A549 (cell line): ENCODE data around the gene CGRRF1. TPM values are rescaled to one million over a fixed set of nuclear protein-coding genes. Genes with fewer than 3 reads are reported as not detected.
A peak's percentile ranks its signal among the peaks of the same experiment; 100 is the strongest.

ENCODE experiments used
- ATAC-seq, 2 experiments: fragments of 200-7000 bp in 1 of 2; fragments of >200 bp in 1 of 2; cut with Nextera tagmentation in 1 of 2; cut with Tn5 transposase in 1 of 2; 3 replicates each; pipeline versions ENCODE4 v1.8.0 to v1.9.1; 2018 to 2020; ENCODE audit warnings: mild to moderate bottlenecking in 1 of 2, moderate library complexity in 1 of 2
- CTCF ChIA-PET: fragments of 300-600 bp; sonication (Branson Sonifier 250); formaldehyde crosslinking; extraction: SDS; loops from one replicate; lab custom pipeline; 2021; ENCODE audit warnings: antibody characterized with exemption, inconsistent platforms; lab: Yijun Ruan, JAX
- POLR2A ChIA-PET: fragments of 350-600 bp; formaldehyde crosslinking; extraction: SDS; loops from one replicate; lab custom pipeline; 2021; ENCODE audit warnings: antibody characterized with exemption, inconsistent platforms; lab: Yijun Ruan, JAX
- DNase-seq, 2 experiments: peaks; one replicate each; pipeline versions ENCODE4 v3.0.0 to v3.0.0-alpha.2; 2011 to 2016; ENCODE audit warnings: low read depth in 1 of 2, low spot score in 1 of 2
- FAIRE-seq: peaks from 2 replicates; lab custom pipeline; 2011; peaks lifted over from hg19 to GRCh38; lab: Jason Lieb, UNC
- H3K27ac ChIP-seq, 2 experiments: fragments of >200 bp; sonication (Bioruptor Twin); formaldehyde crosslinking; 3 replicates each; pipeline ENCODE4 v1.5.1; 2016 to 2017
- H3K4me1 ChIP-seq: fragments of >200 bp; sonication (Bioruptor Twin); formaldehyde crosslinking; 3 replicates; pipeline ENCODE4 v1.6.1; 2016
- H3K4me2 ChIP-seq: fragments of >200 bp; sonication (Bioruptor Twin); formaldehyde crosslinking; 3 replicates; pipeline ENCODE4 v1.6.1; 2016
- H3K4me3 ChIP-seq: fragments of >200 bp; sonication (Bioruptor Twin); formaldehyde crosslinking; 3 replicates; pipeline ENCODE4 v1.5.1; 2016
- H3K9me3 ChIP-seq: fragments of >200 bp; sonication (Bioruptor Twin); formaldehyde crosslinking; 3 replicates; pipeline ENCODE4 v1.6.1; 2016
- CBX8 ChIP-seq: fragments of 200-600 bp; sonication (generic); IDR thresholded peaks from 2 replicates; pipeline ENCODE4 v1.6.1; 2016
- EHMT2 ChIP-seq: fragments of 200-600 bp; sonication (generic); IDR thresholded peaks from 2 replicates; pipeline ENCODE4 v1.6.1; 2016; ENCODE audit warnings: antibody characterized with exemption, low read depth, mild to moderate bottlenecking, moderate library complexity
- EP300 ChIP-seq, 2 experiments: fragments of >200 bp; sonication (Bioruptor Twin); formaldehyde crosslinking; IDR thresholded peaks; 2 replicates in 1 of 2; 3 replicates in 1 of 2; pipeline ENCODE4 v1.6.1; 2016 to 2017
- FOSL2 ChIP-seq, 2 experiments: fragments of 450-650 bp in 1 of 2; fragments of >200 bp in 1 of 2; sonication (Bioruptor Twin) in 1 of 2; formaldehyde crosslinking; IDR thresholded peaks; 2 replicates each; pipeline versions ENCODE4 v1.5.0 to v1.6.1; 2016 to 2020; ENCODE audit warnings: mild to moderate bottlenecking in 1 of 2, moderate library complexity in 1 of 2
- HES2 ChIP-seq: fragments of >200 bp; sonication (Bioruptor Twin); formaldehyde crosslinking; IDR thresholded peaks from 2 replicates; pipeline ENCODE4 v1.6.1; 2016
- HEYL ChIP-seq: fragments of 250-450 bp; sonication (Bioruptor Pico); IDR thresholded peaks from 2 replicates; pipeline ENCODE4 v1.8.0; 2021; ENCODE audit warnings: mild to moderate bottlenecking, moderate library complexity
- HMGXB4 ChIP-seq: fragments of 250-450 bp; sonication (Bioruptor Pico); IDR thresholded peaks from 2 replicates; pipeline ENCODE4 v1.5.0; 2021; ENCODE audit warnings: mild to moderate bottlenecking, moderate library complexity, borderline replicate concordance
- JUN ChIP-seq, 2 experiments: fragments of >200 bp; sonication (Bioruptor Twin); formaldehyde crosslinking; IDR thresholded peaks; 2 replicates in 1 of 2; 3 replicates in 1 of 2; pipeline ENCODE4 v1.6.1; 2016 to 2017
- JUNB ChIP-seq: fragments of >200 bp; sonication (Bioruptor Twin); formaldehyde crosslinking; IDR thresholded peaks from 2 replicates; pipeline ENCODE4 v1.6.1; 2016
- KDM5A ChIP-seq: fragments of 200-600 bp; sonication (generic); IDR thresholded peaks from 2 replicates; pipeline ENCODE4 v1.6.1; 2016; ENCODE audit warnings: antibody characterized with exemption, mild to moderate bottlenecking
- PHF8 ChIP-seq: fragments of 200-600 bp; sonication (generic); IDR thresholded peaks from 2 replicates; pipeline ENCODE4 v1.6.1; 2016; ENCODE audit warnings: low read depth, mild to moderate bottlenecking, antibody characterized with exemption, moderate library complexity, borderline replicate concordance
- POLR2A ChIP-seq: IDR thresholded peaks from 2 replicates; pipeline ENCODE4 v1.6.1; 2012; ENCODE audit warnings: mild to moderate bottlenecking, low read length
- RAD21 ChIP-seq, 2 experiments: fragments of >200 bp in 1 of 2; sonication (Bioruptor Twin) in 1 of 2; formaldehyde crosslinking in 1 of 2; IDR thresholded peaks in 1 of 2; conservative IDR thresholded peaks in 1 of 2; 2 replicates in 1 of 2; 3 replicates in 1 of 2; pipeline ENCODE4 v1.6.1; 2012 to 2018; ENCODE audit warnings: inconsistent platforms in 1 of 2
- RFX5 ChIP-seq: fragments of 450-650 bp; IDR thresholded peaks from 2 replicates; pipeline ENCODE4 v1.7.1; 2014; ENCODE audit warnings: antibody characterized with exemption, mild to moderate bottlenecking, moderate library complexity
- SMC3 ChIP-seq: fragments of >200 bp; sonication (Bioruptor Twin); formaldehyde crosslinking; IDR thresholded peaks from 3 replicates; pipeline ENCODE4 v1.6.1; 2018; ENCODE audit warnings: inconsistent platforms
- TP53 ChIP-seq: fragments of 250-450 bp; sonication (Bioruptor Pico); IDR thresholded peaks from 2 replicates; pipeline ENCODE4 v1.5.0; 2021; ENCODE audit warnings: mild to moderate bottlenecking, moderate library complexity
- ZFP36 ChIP-seq: fragments of 450-650 bp; IDR thresholded peaks from 2 replicates; pipeline ENCODE4 v1.6.1; 2014; ENCODE audit warnings: borderline replicate concordance; ENCODE audit not compliant: partially characterized antibody
- WGBS: methylation state at CpG from one replicate; pipeline ENCODE4 v1.1.6; 2017; ENCODE audit errors: missing lambda C conversion rate; 5-methylcytosine and 5-hydroxymethylcytosine counted together
- polyA plus RNA-seq, 4 experiments: library from polyadenylated mRNA; depleted of rRNA in 3 of 4; stranded (reverse); fragments of >200 nt; fragmentation: RNase III in 1 of 4; extraction: RNeasy Plus Mini Kit Qiagen cat#74134 plus additional on column Dnase treatment in 1 of 4; gene quantifications; 2 replicates in 3 of 4; 3 replicates in 1 of 4; pipeline ENCODE4 v1.2.3, GENCODE V29; 2011 to 2017
- TF ChIP-seq, protein P1 (sequence below): fragments of 250-450 bp; sonication (Bioruptor Pico); IDR thresholded peaks from 2 replicates; pipeline ENCODE4 v1.5.0; 2020; ENCODE audit warnings: low read depth, mild to moderate bottlenecking, moderate library complexity
- TF ChIP-seq, protein P2 (sequence below): fragments of >200 bp; sonication (Bioruptor Twin); formaldehyde crosslinking; IDR thresholded peaks from 3 replicates; pipeline ENCODE4 v1.5.1; 2016

Gene CGRRF1
- polyA plus RNA-seq, 2 of the 4 experiments (the other 2 are of a cell fraction), result 15.8 to 35.4 TPM

DNA sequence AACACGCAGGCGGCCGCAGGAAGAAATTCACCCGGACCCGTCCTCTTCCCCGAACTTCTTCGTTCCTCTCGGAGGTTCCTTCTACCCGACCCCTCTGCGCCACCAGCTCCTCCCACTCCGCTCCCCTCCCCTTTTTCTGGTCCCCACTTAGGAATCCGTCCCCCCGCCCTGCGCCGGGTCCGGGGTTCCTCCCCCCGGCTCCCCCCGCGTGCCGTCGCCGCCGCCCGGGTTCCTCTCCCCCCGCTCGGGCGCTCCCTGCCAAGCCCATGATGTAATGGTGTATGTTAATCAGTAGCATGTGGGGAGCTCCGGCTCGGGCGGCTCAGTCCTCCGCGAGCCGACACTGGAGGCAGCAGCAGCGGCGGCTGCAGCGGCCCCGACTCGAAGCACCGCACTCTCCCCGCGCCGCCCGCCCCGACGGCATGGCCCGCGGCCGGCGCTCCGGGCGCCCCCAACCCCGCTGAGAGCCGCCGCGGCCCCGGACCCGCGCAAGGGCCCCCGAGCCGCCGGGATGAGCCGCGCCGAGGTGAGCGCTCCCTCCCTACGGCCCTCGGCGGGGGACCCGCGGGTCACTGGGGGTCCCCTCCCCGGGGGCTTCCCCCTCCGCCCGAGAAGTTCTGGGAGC, 56.2 kb downstream of the CGRRF1 start (continued):
- TF ChIP-seq, protein P1, sequence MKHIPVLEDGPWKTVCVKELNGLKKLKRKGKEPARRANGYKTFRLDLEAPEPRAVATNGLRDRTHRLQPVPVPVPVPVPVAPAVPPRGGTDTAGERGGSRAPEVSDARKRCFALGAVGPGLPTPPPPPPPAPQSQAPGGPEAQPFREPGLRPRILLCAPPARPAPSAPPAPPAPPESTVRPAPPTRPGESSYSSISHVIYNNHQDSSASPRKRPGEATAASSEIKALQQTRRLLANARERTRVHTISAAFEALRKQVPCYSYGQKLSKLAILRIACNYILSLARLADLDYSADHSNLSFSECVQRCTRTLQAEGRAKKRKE (CRISPR knock-in tag), result no peak
- TF ChIP-seq JUNB, result peak; percentile 14; the same call in 1 of the 2 replicates

DNA sequence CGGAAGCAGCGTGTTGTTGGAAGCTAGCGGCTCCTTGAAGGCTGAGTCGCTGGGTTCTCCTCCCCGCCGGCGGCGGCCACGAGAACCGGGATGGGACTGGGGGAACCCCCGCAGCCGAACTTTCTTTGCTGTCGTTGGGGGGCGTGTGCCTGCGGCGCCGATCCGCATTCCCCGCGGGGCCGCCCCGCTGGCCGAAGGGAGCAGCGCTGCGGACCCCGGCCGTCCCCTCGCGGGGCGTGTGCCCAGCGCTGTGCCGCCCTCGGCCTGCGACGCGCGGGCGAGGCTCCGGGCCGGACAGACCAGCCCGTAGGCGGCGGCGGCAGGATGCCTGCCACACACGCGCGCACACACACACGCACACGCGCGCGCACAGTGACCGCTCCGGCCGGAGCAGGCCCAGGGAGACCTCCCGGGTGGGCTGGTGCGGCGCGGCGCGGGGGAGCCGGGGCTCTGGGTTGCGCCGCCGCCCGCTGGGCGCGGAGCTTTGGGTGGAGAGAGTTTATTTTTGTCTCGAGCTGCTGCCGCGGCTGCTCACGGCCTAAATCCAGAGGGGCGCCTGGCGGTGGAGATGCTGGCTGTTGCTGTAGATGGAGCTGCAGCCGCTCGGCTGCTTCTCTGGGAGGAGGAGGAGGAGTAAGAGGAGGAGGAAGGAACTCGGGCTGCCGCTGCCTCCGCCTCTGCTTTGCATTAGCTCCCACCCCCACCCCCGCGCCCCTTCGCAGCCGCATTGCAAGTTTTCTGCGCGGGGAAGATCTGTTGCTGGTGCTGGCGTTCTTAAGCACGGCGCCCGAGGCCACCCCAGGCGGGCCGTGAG, 56.9 kb downstream of the CGRRF1 start, which contains the start of gene SAMD4A:
TSS of gene SAMD4A (plus strand) at position 719 of the 814 bp plus-strand sequence. CDS start 789 bp downstream, outside the sequence.
- H3K4me2 ChIP-seq, result peak within 1 kb of the TSS; percentile 88
- ChIA-PET CTCF (interaction anchor here (0.5 to 13.8 kb wide), 40 partner anchors 9 to 644 kb away, joined by 3 to 272 read pairs (median 6); partner anchors contain the start of gene CGRRF1), POLR2A (interaction anchor here (0.6 to 4.8 kb wide), 8 partner anchors 11 to 209 kb away, joined by 3 to 78 read pairs (median 6); no protein-coding TSS in a partner anchor)
- H3K9me3 ChIP-seq, result peaks cover under 1% of the 10 kb centered on the region; the same call in 1 of the 3 replicates
- WGBS, result 0% methylated on average over 10 of the region's 91 CpGs
- peak within 1 kb of the TSS; percentile 88 to 98 for H3K27ac ChIP-seq
- ATAC-seq (peak; percentile 60 to 71), DNase-seq (peak; percentile 68 to 88), FAIRE-seq (no peak)
- TF ChIP-seq FOSL2 (IDR thresholded peaks at IDR 0.05) (no peak), FOSL2 (CRISPR knock-in tag; IDR thresholded peaks at IDR 0.05) (no peak), SMC3 (peak; percentile 56; the same call in 2 of the 3 replicates), TP53 (CRISPR knock-in tag) (0 out of 2 replicates have a peak, but pooled peaks have one; percentile 28), ZFP36 (peak; percentile 7), HMGXB4 (CRISPR knock-in tag) (no peak), HES2 (no peak), EHMT2 (no peak), CBX8 (no peak), KDM5A (peak; percentile 62; the same call in 1 of the 2 replicates), EP300 (IDR thresholded peaks at IDR 0.05) (no peak), HEYL (CRISPR knock-in tag) (no peak), POLR2A (peak; percentile 21; the same call in 1 of the 2 replicates), RAD21 (conservative IDR thresholded peaks at IDR 0.05 in 1 of 2, IDR thresholded peaks at IDR 0.05 in 1 of 2) (peak; percentile 52 to 60), PHF8 (peak; percentile 42), RFX5 (peak; percentile 26; the same call in 1 of the 2 replicates), JUN (IDR thresholded peaks at IDR 0.05) (peak in 1 of 2 experiments; percentile 13; a peak in 1 of 5 replicates)
- TF ChIP-seq, protein P2, sequence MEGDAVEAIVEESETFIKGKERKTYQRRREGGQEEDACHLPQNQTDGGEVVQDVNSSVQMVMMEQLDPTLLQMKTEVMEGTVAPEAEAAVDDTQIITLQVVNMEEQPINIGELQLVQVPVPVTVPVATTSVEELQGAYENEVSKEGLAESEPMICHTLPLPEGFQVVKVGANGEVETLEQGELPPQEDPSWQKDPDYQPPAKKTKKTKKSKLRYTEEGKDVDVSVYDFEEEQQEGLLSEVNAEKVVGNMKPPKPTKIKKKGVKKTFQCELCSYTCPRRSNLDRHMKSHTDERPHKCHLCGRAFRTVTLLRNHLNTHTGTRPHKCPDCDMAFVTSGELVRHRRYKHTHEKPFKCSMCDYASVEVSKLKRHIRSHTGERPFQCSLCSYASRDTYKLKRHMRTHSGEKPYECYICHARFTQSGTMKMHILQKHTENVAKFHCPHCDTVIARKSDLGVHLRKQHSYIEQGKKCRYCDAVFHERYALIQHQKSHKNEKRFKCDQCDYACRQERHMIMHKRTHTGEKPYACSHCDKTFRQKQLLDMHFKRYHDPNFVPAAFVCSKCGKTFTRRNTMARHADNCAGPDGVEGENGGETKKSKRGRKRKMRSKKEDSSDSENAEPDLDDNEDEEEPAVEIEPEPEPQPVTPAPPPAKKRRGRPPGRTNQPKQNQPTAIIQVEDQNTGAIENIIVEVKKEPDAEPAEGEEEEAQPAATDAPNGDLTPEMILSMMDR, result peak; percentile 33
- H3K4me3 ChIP-seq, result peak within 1 kb of the TSS; percentile 75
- peaks cover 35% of the 10 kb centered on the region for H3K4me1 ChIP-seq
